ENCODE measurements around the gene ZNF639.

DNA sequence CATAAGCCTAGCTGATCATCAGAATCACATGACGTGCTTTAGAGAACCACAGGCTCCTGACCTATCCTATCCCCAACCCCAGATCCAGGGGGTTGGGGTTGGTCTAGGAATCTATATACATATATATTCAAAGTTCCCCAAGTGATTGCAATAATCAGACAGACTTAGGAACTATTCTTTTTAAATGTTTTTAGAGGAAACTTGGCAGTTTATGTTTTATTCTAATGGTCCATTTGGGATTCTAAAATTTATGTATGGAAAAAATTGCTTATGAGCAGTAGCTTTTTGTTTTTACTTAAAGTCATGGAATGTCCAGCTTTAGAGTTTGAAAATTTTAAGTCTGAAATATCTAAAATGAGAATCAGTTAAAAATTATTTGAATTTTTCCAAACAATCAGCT is 46.8 kb downstream of the ZNF639 start:
- TF ChIP-seq CTCF (IDR thresholded peaks at IDR 0.05) (no peak), POLR2A (IDR thresholded peaks at IDR 0.05) (no peak)

Measured in Peyer's patch (tissue), 4 donors.